IPS-20b (cell line): ENCODE data around the gene CHST11.

Experiments
- H3K27ac ChIP-seq: one replicate; pipeline ENCODE4 v1.5.1; 2013; ENCODE audit warnings: low read length
- H3K27me3 ChIP-seq: 2 replicates; pipeline ENCODE4 v1.6.1; 2013; ENCODE audit warnings: mild to moderate bottlenecking, low read length, inconsistent platforms; ENCODE audit not compliant: insufficient read depth
- H3K36me3 ChIP-seq: 2 replicates; pipeline ENCODE4 v1.6.1; 2013; ENCODE audit warnings: low read depth, mild to moderate bottlenecking, inconsistent platforms, low read length, moderate library complexity; ENCODE audit not compliant: insufficient read depth
- H3K4me1 ChIP-seq: 2 replicates; pipeline ENCODE4 v1.6.1; 2013; ENCODE audit warnings: mild to moderate bottlenecking, control low read depth, inconsistent platforms, low read length, moderate library complexity; ENCODE audit not compliant: insufficient read depth
- H3K4me3 ChIP-seq: 2 replicates; pipeline ENCODE4 v1.5.1; 2013; ENCODE audit warnings: mild to moderate bottlenecking, low read length, inconsistent platforms
- H3K9ac ChIP-seq: 2 replicates; pipeline ENCODE4 v1.6.1; 2013; ENCODE audit warnings: low read depth, mild to moderate bottlenecking, inconsistent platforms, low read length, moderate library complexity
- H3K9me3 ChIP-seq: 2 replicates; pipeline ENCODE4 v1.6.1; 2013; ENCODE audit warnings: mild to moderate bottlenecking, low read depth, low read length, inconsistent platforms; ENCODE audit not compliant: insufficient read depth

CHST11 gene

DNA sequence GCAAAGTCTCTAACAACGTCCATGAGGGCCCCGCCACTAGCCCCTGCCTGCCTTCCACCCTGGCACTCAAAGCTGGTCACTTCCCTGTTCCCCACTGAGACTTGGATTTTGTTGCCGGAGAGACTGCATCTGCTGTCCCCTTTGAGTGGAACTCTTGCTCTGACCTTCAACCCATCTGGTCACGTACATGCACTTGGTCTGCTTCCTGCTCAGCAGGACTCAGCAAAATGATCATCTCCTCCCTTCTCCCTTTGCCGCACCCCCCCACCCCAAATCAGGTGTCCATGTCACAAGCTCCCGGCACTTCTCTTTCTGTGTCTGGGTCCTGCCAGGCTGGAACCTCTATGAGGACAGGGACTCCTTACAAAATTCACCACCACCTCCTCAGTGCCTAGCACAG, 180.9 kb downstream of the CHST11 start:
- no peak overlapping the region for H3K9ac ChIP-seq
- no peaks in the 10 kb centered on the region for H3K36me3 ChIP-seq

DNA sequence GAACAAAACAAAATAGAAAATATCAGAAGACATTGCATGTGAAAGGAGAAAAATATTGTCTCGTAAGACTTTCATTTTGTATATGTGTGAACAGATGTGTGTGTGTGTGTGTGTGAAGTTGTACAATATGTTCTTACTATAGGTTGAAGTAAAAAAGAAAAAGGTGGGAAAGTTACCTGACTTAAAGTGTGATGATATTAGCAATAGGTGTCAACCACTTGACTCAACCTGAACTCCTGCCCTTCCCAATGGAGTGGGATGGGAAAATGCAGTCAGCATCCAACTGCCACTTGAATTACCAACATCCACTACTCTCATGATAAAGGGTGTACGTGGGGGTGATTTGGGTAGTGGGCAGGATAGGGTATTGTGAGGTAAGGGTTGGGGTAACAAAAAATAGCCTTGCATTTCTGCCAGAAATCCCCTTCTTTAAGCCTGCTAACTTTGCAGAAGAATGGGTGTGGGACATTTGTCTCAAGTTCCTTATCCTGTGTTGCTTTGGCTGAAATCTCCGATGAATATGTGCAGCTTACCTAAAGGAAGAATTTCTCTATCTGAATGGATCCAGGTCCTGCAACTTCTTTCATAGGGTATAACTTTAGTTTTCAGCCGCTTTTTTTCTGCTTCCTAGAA, 181.6 kb downstream of the CHST11 start:
- Histone ChIP-seq H3K4me1 (no peaks in the 10 kb centered on the region), H3K27ac (no peak overlapping the region), H3K9me3 (no peaks in the 10 kb centered on the region), H3K27me3 (no peaks in the 10 kb centered on the region), H3K36me3 (no peaks in the 10 kb centered on the region), H3K4me3 (no peak overlapping the region), H3K9ac (no peak overlapping the region)

More for the DNA sequence above, 180.9 kb downstream of the CHST11 start:
- H3K27me3 ChIP-seq, result no peaks in the 10 kb centered on the region
- H3K27ac ChIP-seq, result no peak overlapping the region
- H3K9me3 ChIP-seq, result no peaks in the 10 kb centered on the region
- H3K4me1 ChIP-seq, result no peaks in the 10 kb centered on the region
- no peak overlapping the region for H3K4me3 ChIP-seq

DNA sequence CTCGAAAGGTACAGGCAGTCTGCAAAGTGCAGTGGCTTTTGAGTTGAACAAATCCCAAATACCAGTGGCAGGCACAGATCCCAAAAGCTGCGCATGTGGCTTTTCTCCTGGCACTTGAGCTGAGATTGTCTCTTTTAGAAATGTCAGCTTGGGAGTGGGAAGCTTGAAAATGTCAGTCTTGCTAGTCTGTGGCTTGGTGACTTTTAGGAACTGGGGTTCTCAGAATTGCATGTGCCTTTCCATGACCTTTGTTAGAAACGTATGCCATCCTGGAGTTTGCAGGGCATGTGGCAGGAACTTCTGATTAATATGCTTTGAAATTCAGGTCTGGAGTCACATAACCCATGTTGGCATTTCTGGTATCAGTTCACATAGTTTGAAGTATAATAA, 182.1 kb downstream of the CHST11 start:
- no peaks in the 10 kb centered on the region for H3K4me1 ChIP-seq
- H3K36me3 ChIP-seq, result no peaks in the 10 kb centered on the region
- H3K27me3 ChIP-seq, result no peaks in the 10 kb centered on the region

DNA sequence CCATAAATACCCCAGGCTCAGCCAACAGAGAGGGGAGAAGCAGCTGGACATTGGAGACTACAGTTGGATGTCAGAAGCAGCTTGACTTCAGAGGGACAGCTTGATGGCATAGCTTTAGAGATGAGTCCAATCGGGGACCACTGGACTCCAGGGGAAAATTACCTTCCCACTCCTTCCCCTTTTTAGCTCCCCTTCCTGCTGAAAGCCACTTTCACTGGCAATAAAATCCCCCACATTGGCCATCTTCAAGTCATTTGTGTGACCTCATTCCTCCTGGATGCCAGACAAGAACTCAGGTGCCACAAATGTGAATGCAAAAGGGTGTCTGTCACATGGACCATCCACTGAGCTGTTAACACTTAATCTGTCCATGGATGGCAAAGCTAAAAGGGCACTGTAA, 184.2 kb downstream of the CHST11 start:
- no peaks in the 10 kb centered on the region for H3K9me3 ChIP-seq
- H3K27me3 ChIP-seq, result no peaks in the 10 kb centered on the region
- H3K9ac ChIP-seq, result no peak overlapping the region
- no peak overlapping the region for H3K27ac ChIP-seq
- no peaks in the 10 kb centered on the region for H3K36me3 ChIP-seq
- no peak overlapping the region for H3K4me3 ChIP-seq
- H3K4me1 ChIP-seq, result no peaks in the 10 kb centered on the region

More for the DNA sequence above, 182.1 kb downstream of the CHST11 start:
- H3K9me3 ChIP-seq, result no peaks in the 10 kb centered on the region
- H3K9ac ChIP-seq, result no peak overlapping the region
- no peak overlapping the region for H3K27ac ChIP-seq
- no peak overlapping the region for H3K4me3 ChIP-seq

GRCh38 chr12:104641862-104642261, 185.1 kb downstream of the CHST11 start:
- no peaks in the 10 kb centered on the region; the same call in 1 of the 2 replicates for H3K9me3 ChIP-seq
- no peaks in the 10 kb centered on the region for H3K4me1 ChIP-seq
- H3K36me3 ChIP-seq, result no peaks in the 10 kb centered on the region; the same call in 1 of the 2 replicates
- no peak overlapping the region for H3K4me3 ChIP-seq
- no peak overlapping the region for H3K9ac ChIP-seq
- no peaks in the 10 kb centered on the region for H3K27me3 ChIP-seq
- H3K27ac ChIP-seq, result no peak overlapping the region

GRCh38 chr12:104643093-104643818, 186.5 kb downstream of the CHST11 start:
- H3K27me3 ChIP-seq, result no peaks in the 10 kb centered on the region
- no peaks in the 10 kb centered on the region for H3K4me1 ChIP-seq
- no peaks in the 10 kb centered on the region; the same call in 1 of the 2 replicates for H3K36me3 ChIP-seq
- no peak overlapping the region for H3K4me3 ChIP-seq
- no peaks in the 10 kb centered on the region; the same call in 1 of the 2 replicates for H3K9me3 ChIP-seq
- no peak overlapping the region for H3K27ac ChIP-seq
- H3K9ac ChIP-seq, result no peak overlapping the region

GRCh38 chr12:104643819-104644669, 187.3 kb downstream of the CHST11 start:
- no peaks in the 10 kb centered on the region; the same call in 1 of the 2 replicates for H3K9me3 ChIP-seq
- no peak overlapping the region for H3K27ac ChIP-seq
- H3K36me3 ChIP-seq, result no peaks in the 10 kb centered on the region; the same call in 1 of the 2 replicates
- H3K4me1 ChIP-seq, result no peaks in the 10 kb centered on the region
- no peak overlapping the region for H3K9ac ChIP-seq
- H3K4me3 ChIP-seq, result no peak overlapping the region
- no peaks in the 10 kb centered on the region for H3K27me3 ChIP-seq

- Histone ChIP-seq H3K27ac (no peak overlapping the region), H3K27me3 (no peaks in the 10 kb centered on the region), H3K9me3 (no peaks in the 10 kb centered on the region; the same call in 1 of the 2 replicates), H3K9ac (no peak overlapping the region), H3K36me3 (no peaks in the 10 kb centered on the region; the same call in 1 of the 2 replicates), H3K4me1 (no peaks in the 10 kb centered on the region; the same call in 1 of the 2 replicates), H3K4me3 (no peak overlapping the region)
Measured at GRCh38 chr12:104648756-104649155, 192.0 kb downstream of the CHST11 start.

DNA sequence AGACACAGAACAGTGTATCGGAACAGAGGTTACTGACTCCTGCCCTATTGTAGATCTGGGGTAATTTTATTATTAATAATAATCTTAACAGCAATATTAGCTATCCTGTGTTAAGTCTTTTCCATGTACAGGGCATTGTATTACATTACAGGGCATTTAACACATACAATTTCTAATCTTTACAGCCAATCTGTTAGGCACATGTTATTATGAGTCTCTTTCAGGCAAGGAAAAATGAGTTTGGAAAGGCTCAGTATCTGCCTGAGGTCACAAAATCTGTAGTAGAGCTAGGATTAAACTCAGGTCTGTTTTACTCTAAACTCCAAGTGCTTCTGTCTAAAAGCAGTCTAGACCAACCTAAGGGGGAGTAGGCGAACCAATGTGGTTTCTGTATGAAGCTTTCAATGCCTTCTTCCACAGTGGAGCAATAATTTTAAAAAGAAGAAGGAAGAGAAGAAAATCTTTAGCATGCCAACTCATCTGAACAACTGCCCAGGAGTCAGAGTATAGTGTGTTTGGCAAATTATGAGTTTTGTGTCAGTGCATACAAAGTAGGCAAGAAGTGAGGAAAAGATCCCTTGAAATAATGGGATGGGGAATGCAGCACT, 192.6 kb downstream of the CHST11 start:
- Histone ChIP-seq H3K27ac (no peak overlapping the region), H3K27me3 (no peaks in the 10 kb centered on the region), H3K4me3 (no peak overlapping the region), H3K4me1 (no peaks in the 10 kb centered on the region; the same call in 1 of the 2 replicates), H3K9me3 (no peaks in the 10 kb centered on the region; the same call in 1 of the 2 replicates), H3K36me3 (no peaks in the 10 kb centered on the region; the same call in 1 of the 2 replicates), H3K9ac (no peak overlapping the region)

- no peak overlapping the region for H3K4me3 ChIP-seq
- H3K36me3 ChIP-seq, result no peaks in the 10 kb centered on the region; the same call in 1 of the 2 replicates
- no peaks in the 10 kb centered on the region; the same call in 1 of the 2 replicates for H3K9me3 ChIP-seq
- H3K9ac ChIP-seq, result no peak overlapping the region
- H3K27me3 ChIP-seq, result no peaks in the 10 kb centered on the region
- no peak overlapping the region for H3K27ac ChIP-seq
- peaks cover 4% of the 10 kb centered on the region; the same call in 1 of the 2 replicates for H3K4me1 ChIP-seq
Measured at GRCh38 chr12:104649921-104650320, 193.2 kb downstream of the CHST11 start.

- H3K9ac ChIP-seq, result no peak overlapping the region
- no peaks in the 10 kb centered on the region for H3K27me3 ChIP-seq
- H3K9me3 ChIP-seq, result no peaks in the 10 kb centered on the region; the same call in 1 of the 2 replicates
- no peak overlapping the region for H3K4me3 ChIP-seq
- peaks cover 7% of the 10 kb centered on the region; the same call in 1 of the 2 replicates for H3K4me1 ChIP-seq
- no peaks in the 10 kb centered on the region; the same call in 1 of the 2 replicates for H3K36me3 ChIP-seq
- H3K27ac ChIP-seq, result no peak overlapping the region
Measured at GRCh38 chr12:104650541-104650940, 193.8 kb downstream of the CHST11 start.
